ENCODE results near the gene KNSTRN.

Gene KNSTRN

DNA sequence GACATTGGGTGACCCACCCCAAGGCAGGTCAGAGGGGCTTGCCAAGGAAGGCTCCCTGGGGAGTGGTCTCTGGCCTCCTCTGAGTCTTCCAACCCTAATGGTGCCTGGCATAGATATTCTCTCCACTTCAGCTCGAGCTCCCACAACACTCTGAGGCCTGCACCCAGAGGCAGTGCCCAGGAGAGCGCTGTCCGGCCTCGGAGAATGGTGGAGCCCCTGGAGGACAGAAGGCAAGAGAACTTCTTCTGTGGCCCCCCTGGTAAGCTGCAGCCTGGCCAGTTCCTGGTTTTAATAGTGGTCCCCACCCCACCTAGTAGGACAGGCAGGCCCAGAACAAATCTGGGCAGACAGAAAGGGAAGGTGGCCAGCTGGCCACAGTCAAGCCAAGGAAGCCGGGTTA lies 17.5 kb upstream of the KNSTRN start:
- DNase-seq (ENCODE audit: low read depth in 3 of 3, low spot score in 1 of 3): no peak

DNA sequence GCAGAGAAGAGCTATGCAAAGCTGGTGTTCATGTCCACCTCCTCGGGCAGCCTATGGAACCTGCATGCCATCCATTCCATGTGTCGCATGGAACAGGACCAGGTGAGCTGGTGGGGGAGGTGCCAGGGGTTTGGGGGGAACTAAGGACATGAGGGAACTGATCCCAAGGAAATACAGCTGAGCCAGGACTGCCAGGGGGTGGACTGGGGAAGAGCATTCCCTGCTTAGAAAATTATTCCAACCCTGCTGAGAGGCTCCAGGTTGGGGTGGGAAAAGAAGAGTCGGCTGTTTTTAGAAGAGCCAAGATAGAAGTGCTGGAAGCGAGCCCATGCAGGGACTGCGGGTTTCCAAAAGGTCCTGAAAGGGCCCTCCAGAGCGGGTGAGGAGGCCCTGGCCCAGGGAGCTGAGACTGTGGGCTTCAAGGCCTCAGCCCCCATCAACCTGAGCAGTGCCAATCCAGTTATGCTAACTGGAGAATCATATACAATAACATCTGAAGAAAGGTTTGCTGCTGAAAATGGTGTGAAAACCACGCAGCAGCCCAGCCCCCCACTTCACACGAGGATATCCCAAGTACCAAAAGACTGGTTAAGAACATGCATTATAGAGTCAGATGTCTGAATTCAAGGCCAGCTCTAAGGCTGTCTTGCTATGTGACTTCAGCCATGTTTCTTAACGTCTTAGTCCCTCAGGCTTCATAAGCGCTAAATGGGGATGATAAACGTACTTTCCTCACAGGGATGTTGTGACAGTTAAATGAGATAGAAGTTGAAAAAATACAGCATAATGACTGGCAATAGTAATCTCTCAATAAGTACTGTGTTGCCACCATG lies 16.7 kb upstream of the KNSTRN start:
- DNase-seq (ENCODE audit: low read depth in 3 of 3, low spot score in 1 of 3): no peak

DNA sequence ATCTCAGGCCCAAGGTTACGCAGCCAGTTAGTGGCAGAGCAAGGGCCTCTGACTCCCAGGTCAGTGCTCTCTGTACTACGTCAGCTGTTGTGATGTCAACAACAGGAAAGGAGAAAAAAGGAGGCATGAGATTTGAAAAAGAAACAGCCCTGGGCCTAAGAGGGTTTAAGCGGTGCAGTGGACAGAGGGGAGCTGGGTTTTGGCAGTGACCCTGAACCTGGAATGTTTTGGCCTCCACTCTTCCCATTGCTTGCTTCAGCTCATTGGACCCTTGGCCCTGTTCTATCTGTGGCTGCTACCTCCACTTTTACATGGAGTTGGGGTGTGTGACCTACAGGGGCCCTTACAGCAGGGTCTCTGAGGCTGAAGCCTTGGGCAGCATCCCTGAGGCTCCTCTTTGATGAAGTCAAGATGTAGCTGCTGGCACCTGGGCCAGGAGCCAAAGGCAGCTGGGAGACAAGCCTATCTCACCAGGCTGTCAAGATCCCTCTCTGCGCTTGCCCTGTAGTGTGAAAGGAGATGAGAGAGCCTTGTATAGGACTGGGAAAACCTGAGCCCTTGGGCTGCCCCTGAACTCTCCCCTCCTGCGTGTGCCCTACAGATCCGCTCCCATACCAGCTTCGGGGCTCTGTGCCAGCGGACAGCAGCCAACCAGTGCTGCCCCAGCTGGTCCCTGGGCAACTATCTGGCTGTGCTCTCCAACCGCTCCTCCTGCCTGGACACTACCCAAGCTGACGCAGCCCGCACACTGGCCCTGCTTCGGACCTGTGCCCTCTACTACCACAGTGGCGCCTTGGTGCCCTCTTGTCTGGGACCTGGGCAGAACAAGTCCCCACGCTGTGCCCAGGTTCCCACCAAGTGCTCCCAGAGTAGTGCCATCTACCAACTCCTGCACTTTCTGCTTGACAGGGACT lies 15.8 kb upstream of the KNSTRN start:
- DNase-seq (ENCODE audit: low read depth in 3 of 3, low spot score in 1 of 3): no peak

DNA sequence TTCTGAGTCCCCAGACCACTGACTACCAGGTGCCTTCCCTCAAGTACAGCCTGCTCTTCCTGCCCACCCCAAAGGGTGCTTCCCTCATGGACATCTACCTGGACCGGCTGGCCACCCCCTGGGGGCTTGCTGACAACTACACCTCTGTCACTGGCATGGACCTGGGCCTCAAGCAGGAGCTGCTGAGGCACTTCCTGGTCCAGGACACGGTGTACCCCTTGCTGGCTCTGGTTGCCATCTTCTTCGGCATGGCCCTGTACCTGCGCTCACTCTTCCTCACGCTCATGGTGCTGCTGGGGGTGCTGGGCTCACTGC lies 15.2 kb upstream of the KNSTRN start:
- DNase-seq (ENCODE audit: low read depth in 3 of 3, low spot score in 1 of 3): no peak

DNA sequence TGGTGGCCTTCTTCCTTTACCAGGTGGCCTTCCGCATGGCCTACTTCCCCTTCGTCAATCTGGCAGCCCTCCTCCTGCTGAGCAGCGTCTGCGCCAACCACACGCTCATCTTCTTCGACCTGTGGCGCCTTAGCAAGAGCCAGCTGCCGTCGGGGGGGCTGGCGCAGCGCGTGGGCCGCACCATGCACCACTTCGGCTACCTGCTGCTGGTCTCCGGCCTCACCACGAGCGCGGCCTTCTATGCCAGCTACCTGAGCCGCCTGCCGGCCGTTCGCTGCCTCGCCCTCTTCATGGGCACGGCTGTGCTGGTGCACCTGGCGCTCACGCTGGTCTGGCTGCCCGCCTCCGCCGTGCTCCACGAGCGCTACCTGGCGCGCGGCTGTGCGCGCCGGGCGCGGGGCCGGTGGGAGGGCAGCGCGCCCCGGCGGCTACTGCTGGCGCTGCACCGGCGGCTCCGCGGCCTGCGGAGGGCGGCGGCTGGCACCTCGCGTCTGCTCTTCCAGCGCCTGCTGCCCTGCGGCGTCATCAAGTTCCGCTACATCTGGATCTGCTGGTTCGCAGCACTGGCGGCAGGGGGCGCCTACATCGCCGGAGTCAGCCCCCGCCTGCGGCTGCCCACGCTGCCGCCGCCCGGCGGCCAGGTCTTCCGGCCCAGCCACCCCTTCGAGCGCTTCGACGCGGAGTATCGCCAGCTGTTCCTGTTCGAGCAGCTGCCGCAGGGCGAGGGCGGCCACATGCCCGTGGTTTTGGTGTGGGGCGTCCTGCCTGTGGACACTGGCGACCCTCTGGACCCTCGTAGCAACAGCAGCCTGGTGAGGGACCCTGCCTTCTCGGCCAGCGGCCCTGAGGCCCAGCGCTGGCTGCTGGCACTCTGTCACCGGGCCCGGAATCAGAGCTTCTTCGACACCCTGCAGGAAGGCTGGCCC lies 14.6 kb upstream of the KNSTRN start:
- DNase-seq (ENCODE audit: low read depth in 3 of 3, low spot score in 1 of 3): peak; percentile 64 to 75 (median 74)

DNA sequence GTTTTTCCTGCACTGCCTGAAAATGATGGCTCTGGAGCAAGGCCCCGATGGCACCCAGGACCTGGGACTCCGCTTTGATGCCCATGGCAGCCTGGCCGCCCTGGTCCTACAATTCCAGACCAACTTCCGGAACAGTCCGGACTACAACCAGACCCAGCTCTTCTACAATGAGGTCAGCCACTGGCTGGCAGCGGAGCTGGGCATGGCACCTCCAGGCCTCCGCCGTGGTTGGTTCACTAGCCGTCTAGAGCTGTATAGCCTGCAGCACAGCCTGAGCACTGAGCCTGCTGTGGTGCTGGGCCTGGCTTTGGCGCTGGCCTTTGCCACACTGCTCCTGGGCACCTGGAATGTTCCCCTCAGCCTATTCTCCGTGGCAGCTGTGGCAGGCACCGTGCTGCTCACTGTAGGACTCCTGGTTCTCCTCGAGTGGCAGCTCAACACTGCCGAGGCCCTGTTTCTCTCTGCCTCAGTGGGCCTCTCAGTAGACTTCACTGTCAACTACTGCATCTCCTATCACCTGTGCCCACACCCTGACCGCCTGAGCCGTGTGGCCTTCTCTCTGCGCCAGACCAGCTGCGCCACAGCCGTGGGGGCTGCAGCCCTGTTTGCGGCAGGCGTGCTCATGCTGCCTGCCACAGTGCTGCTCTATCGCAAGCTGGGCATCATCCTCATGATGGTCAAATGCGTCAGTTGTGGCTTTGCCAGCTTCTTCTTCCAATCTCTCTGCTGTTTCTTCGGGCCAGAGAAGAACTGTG lies 13.6 kb upstream of the KNSTRN start:
- DNase-seq (ENCODE audit: low read depth in 3 of 3, low spot score in 1 of 3): no peak

DNA sequence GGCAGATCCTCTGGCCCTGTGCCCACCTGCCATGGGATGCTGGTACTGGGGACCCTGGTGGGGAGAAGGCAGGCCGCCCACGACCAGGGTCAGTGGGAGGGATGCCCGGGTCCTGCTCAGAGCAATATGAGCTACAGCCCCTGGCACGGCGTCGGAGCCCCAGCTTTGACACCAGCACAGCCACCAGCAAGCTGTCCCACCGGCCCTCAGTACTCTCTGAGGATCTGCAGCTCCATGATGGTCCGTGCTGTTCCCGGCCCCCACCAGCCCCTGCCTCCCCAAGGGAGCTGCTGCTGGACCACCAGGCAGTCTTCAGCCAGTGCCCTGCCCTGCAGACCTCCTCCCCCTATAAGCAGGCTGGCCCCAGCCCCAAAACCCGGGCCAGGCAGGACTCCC lies 13.0 kb upstream of the KNSTRN start:
- no peak for DNase-seq (ENCODE audit: low read depth in 3 of 3, low spot score in 1 of 3)

DNA sequence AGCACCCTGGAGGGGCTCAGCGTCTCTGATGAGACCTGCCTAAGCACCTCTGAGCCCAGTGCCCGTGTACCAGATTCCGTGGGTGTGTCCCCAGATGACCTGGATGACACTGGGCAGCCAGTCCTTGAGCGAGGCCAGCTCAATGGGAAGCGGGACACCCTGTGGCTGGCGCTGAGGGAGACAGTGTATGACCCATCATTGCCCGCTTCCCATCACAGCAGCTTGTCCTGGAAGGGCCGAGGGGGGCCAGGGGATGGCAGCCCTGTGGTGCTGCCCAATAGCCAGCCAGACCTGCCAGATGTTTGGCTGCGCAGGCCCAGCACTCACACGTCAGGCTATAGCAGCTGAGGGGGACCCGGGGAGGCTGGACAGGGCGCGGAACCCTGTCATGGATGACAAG lies 12.6 kb upstream of the KNSTRN start:
- DNase-seq (ENCODE audit: low read depth in 3 of 3, low spot score in 1 of 3): no peak

DNA sequence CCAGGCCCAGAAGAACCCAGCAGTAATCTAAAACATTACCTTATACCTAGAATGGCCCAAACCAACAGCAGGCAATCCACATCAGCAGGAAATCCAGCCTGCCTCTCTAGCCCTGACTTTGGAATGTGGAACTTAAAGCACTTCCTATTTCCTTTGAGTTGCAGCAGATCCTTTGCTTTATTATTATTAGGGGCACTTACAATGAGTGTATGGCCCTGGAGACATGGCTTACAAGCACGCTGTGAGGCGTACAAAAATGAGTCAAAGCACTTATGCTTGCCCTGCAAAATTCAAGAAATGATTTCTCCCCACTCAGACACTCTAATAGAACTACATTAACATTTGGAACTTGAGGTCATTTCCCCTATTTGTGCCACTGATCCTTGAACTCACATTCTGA lies 9.5 kb upstream of the KNSTRN start:
- no peak for DNase-seq (ENCODE audit: low read depth in 3 of 3, low spot score in 1 of 3)

DNA sequence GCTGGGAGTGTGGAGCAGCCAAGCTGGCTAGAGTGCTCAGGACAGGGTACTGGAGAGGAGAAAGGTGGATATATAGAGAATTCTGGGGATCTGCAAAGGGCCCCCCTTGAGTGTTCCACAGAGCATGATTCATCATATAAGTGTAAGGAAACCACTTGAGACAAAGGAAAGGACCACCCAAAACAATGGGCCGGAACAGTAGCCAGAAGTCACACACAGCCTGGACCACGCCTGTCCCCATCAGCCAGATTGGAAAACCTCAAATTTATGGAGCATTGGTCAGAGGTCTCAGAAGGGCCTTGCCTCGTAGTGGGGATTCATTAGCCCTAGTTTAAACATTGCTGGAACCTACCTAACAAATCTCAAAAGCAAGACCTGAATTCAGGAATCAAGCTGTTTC lies 4.9 kb upstream of the KNSTRN start:
- no peak for DNase-seq (ENCODE audit: low read depth in 3 of 3, low spot score in 1 of 3)

DNA sequence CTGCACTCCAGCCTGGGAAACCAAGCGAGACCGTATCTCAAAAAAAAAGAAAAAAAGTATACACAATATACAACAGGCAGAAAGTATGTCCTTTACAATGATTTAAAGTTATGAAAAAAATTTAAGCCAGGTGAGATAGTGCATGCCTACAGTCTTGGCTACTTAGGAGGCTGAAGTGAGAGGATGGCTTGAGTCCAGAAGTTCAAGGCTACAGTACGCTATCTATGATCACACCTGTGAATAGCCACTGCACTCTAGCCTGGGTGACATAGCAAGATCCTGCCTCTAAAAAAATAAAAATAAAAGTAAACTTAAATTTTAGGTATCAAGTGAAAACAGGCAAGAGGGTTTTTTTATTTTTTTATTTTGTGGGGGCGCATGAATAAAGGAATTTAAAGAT lies 3.1 kb upstream of the KNSTRN start:
- no peak for DNase-seq (ENCODE audit: low read depth in 3 of 3, low spot score in 1 of 3)

DNA sequence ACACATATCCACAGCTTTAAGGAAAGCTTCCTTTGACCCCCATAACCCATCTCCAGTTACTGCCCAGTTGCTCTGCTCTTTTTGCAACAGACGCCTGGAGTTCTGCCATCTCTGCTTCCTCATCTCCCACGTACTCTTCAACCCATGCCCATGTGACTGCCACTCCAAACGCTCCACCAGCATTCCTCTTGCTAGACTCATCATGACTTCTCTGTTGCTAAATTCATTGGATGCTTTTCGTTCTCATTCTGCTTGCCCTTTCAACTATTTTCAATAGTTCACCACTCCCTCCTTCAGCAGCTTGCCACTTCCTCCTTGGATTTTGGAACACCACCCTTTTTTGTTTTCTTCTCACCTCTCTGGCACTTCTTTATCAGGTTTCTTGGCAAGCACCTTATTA lies 2.7 kb upstream of the KNSTRN start:
- no peak for DNase-seq (ENCODE audit: low read depth in 3 of 3, low spot score in 1 of 3)

DNA sequence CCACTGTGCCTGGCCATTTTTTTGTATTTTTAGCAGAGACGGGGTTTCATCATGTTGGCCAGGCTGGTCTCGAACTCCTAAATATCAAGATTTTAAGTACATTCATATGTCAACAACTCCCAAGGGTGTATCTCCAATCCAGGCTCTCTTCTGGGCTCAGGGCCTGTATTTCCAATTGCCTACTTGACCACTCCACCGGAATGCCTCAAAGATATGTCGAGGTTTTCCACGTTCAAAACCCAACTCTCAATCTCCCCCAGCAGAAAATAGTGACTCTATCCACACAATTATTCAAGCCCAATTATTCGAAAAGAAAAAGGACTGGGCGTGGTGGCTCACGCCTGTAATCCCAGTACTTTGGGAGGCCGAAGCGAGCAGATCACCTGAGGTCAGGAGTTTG lies 1.9 kb upstream of the KNSTRN start:
- no peak for DNase-seq (ENCODE audit: low read depth in 3 of 3, low spot score in 1 of 3)

DNA sequence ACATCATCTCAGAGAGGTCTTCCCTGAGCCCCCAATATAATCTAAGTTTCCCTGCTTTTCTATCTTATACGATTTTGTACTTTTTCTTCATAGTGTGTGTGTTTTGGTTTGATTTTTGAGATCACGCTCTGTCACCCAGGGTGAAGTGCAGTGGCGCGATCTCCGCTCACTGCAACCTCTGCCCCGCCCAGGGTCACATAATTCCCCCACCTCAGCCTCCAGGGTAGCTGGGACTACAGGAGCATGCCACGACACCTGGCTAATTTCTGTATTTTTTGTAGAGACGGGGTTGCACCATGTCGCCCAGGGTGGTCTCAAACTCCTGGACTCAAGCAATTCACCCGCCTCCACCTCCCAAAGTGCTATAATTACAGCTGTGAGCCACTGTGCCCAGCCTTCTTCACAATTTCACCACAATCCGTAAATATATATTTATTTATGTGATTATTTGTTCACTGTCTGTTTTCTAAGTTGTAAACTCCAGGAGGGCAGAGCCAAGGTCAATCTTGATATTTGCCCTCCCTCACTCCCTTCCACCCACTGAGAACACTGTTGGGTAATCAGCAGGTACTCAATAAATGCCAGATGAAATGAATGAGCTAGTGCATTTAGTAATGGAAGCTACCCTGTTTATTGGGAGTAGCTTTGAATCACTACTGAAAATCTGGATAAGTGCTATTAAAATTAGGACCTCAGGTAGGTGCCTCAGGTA lies 547 bp upstream of the KNSTRN start:
- DNase-seq (ENCODE audit: low read depth in 3 of 3, low spot score in 1 of 3): no peak

DNA sequence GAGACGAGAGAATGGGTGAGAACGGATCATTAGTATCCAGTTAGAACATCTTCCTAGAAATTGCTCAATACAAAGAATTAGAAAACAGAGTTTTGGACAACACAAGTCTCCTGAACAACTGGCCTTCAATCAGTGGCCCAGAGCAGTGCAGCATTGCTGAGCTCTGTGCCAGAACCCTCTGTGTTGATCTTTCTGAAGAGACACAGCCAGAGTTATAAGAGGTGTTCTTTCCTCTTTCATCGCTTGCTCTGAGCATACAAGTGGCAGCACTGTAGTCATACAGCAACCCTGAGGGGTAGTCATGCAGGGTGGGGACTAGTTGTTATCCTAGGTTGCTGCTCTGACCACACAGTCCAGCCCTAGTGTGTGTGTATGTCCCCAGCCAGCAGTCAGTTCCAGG lies 4.0 kb downstream of the KNSTRN start:
- no peak for DNase-seq (ENCODE audit: low read depth in 3 of 3, low spot score in 1 of 3)

DNA sequence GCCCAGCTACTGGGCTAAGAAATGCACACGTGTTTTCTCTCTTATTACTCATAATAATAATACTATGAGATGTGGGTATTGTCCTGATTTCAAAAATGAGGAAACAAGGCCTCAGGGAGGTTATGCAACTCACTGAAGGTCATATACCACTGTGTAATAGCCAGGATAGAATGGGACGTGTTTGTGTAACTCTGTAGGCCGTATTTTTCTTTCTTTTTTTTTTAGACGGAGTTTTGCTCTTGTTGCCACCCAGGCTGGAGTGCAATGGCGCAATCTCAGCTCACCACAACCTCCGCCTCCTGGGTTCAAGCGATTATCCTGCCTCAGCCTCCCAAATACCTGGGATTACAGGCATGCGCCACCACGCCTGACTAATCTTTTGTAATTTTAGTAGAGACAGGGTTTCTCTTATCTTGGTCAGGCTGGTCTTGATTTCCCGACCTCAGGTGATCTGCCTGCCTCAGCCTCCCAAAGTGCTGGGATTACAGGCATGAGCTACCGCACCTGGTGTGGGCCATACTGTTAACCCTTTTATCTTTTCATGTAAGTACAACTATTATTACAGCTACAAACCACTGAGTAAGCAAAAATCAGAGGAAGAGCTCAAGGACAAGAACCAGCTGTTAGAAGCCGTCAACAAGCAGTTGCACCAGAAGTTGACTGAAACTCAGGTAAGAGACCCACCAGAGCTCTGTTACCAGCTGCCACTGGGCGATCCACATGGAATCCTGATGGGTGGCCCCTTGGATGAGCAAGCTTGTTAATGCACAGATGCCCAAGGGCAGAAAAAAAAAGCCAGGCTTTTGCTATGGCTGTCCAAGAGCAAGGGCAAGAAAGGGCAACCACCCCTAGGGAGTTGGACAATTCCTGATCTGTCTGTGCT lies 6.7 kb downstream of the KNSTRN start:
- DNase-seq (ENCODE audit: low read depth in 3 of 3, low spot score in 1 of 3): no peak

DNA sequence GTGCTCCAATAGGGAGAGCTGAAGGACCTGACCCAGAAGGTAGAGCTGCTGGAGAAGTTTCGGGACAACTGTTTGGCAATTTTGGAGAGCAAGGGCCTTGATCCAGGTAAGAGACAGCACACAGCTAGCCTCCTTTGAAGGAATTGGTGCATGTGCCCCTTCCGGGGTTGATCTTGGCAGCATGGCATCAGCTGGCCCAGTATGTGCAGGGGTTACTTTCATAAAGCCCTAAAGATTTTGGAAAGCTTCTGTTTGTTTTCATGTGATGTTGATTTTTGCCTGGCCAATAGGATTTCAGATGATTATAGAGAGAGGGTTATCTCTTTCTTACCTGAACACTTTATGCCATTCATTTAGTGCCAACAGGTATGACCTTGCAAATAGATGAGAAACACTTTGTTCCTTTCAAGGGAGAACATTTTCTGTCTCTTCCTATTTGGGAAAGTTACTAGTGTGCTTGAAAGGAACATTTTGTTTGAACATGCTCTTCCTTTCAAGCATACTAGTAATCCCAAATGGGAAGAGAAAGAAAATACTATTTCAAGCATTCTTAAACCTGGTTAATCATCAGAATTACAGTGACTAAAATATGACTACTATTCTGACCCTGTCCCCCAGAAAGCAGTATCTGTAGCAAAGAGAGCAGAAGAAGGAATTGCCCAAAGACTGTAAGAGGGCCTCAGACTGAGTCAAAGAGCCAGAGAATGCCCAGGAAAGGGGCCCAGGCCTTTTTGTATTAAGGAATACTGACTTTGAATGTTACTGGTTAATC lies 7.5 kb downstream of the KNSTRN start:
- DNase-seq (ENCODE audit: low read depth in 3 of 3, low spot score in 1 of 3): no peak
